Activated CD4-positive, alpha-beta T cell treated with anti-CD3 and anti-CD28 coated beads, Interleukin-2, amount 50 U/mL, for 24 hours (primary cell): ENCODE data around the gene RGS9.
A peak's percentile ranks its signal among the peaks of the same experiment; 100 is the strongest.
"Not testable (repeated sequence)": the region's sequence is repeated elsewhere in the genome, so short reads cannot be mapped to it uniquely, and the experiment has no call there.

ENCODE experiments used
- DNase-seq, 2 donors: peaks; one replicate each; pipeline ENCODE4 v3.0.0-alpha.2; 2020; ENCODE audit warnings: low read depth in 1 of 2, low spot score in 1 of 2

RGS9 gene

GRCh38 chr17:65180752-65181236 lies 43.6 kb downstream of the RGS9 start:
- not testable (repeated sequence) for DNase-seq

DNA sequence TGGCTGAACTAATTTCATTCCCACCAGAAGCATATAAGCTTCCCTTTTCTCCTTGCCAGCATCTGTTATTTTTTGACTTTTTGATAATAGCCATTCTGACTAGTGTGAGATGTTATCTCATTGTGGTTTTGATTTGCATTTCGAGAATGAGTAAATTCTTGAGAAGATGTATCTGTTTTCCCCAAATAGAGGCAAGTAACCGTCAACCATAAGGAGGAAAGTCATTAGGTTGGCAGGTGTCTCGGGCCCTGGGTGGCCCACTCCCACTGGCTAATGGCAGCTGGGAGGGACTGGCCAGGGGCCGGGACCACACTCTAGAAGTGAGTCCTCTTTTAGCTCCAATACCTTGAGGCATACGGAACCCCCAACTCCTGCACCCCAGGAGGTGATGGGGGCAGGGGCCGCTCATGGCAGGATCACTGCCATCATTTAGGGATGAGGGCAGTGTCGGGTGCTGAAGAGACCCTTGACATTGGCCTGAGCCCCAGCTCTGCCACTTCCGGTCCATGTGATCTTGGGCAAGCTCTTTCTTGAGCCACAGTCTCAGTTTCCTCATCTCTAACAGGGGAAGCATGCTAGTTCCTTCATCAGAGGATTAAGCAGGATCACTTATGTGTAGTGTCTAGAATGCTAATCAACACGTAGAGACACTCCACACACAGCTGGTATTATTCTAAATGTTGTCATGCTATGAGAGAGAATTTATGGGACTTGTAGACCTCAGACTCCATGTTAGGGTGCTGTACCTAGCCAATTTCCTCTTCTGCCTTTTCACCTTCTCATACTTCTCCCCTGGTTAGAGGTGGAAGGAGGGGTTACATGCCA lies 44.3 kb downstream of the RGS9 start:
- peak; percentile 11 to 27 for DNase-seq

- DNase-seq, result no peak
Observed at GRCh38 chr17:65182233-65182632, 45.1 kb downstream of the RGS9 start.

DNA sequence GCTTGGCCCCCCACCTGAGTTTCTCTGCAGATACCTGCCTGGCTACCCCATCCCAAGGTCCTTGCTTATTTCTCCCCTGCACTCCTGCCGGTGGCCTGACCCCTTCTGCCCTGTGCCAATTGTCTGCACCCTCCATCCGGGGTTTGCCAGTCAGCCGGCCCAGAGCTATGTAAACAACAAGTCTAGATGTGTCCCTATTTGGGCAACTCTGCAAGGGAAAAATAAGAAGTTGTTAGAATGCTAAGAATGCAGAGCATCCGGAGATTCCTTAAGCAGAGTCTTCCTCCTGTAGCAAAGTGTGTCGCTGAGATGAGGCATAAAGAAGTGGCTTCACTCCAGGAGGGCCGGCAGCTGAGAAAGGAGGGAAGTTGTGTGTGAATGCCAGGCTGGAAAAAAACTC lies 46.6 kb downstream of the RGS9 start:
- DNase-seq, result no peak

DNA sequence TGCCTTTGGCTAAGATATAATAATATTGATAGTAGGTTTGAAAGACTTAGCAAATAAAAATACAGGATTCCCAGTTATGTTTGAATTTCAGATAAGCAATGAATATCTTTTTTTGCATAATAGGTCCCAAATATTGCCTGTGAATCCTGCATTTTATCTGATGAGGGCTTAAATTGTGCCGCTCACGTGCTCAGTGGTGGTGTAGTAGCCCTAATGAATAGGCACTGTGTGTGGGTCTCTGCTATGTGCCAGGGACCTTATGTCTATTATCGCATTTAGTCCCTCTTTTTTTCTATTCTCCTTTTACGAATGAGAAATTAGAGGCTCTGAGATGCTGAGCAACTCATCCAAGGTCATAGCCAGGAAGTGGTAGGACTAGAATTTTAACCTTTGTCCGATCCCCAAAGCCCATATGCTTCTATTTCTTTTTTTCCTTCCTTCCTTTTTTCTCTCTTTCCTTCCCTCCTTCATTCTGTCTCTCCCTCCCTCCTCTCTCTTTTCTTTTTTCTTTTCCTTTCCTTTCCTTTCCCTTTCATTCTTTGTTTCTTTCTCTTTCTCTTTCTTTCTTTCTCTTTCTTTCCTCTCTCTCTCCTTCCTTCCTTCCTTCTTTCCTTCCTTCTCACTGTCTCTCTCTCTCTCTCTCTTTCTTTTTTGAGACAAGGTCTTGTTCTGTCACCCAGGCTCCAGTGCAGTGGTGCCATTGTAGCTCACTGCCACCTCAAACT lies 47.2 kb downstream of the RGS9 start:
- no peak for DNase-seq

DNA sequence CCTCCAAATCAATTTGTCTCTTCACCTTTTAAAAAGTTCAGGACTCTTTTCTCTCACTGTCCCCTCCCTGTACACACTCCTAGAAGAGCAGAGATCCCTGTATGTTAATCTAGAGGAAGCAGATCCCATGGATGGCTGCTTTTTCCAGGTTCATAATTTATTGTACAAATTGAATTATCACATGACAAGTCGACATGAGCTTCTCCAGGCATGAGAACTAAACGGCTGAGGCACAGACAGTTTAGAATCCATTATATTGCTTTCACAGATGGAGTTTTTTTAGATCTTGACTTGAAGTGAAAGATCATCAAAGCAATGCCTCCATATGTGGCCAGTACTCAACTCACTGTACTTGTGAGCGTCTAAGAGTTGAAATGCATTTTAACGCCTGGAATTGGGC lies 47.9 kb downstream of the RGS9 start:
- DNase-seq, result no peak

DNA sequence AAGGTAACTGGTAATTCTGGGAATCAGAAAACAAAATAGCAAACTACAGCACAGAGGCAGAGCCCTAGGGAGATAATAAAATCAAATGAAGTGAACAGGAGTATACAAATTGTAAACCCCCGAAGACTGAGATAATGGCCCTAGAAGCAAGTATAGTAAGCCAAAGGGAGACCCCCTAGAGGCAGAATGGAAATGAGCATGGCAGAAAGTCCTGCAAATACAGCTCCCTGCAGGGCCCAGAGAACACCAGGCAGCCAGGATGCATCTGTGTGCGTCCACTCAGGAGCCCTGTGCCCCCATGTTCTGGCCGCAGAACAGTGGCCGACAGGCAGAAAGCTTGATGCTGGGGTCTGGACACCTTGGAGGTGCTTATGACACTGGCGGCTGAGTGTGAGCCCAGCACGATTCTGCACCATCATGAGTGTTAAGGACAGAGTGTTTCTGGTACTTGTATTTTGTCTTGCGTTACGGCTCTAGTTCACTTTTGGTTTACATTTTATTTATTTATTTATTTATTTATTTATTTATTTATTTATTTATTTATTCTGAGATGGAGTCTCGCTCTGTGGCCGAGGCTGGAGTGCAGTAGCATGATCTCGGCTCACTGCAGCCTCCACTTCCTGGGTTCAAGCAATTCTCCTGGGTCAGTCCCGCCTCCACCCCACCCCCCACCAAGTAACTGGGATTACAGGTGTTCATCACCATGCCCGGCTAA lies 48.7 kb downstream of the RGS9 start:
- no peak for DNase-seq

DNA sequence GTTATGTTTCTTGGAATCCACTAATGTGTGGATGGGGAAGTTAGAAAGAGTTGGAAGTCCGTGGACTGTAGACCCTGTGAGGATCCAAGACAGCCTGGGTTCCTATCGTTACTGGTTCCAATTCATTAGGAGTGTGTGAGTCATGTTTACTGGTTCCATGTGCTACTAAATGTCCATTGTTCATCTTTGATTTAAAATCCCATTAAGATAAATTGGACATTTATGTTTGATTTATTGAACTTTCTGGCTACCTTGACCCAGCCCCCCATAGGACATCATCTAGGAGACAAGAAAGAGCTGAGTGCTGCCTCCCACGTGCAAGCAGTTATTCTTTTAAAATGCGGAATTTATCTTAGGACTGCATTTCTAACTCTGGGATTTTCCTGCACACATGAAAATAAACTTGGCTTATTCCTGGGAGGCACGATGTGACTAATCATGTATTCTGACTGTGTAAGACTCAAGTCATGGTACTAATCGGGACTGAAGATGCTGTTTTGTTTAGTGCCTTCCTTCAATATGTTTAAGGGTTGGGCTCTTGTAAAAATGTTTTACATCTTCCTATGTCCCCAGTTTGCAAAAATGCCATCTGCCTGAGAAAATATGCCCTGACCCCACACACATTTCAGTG lies 53.4 kb downstream of the RGS9 start:
- no peak for DNase-seq

DNA sequence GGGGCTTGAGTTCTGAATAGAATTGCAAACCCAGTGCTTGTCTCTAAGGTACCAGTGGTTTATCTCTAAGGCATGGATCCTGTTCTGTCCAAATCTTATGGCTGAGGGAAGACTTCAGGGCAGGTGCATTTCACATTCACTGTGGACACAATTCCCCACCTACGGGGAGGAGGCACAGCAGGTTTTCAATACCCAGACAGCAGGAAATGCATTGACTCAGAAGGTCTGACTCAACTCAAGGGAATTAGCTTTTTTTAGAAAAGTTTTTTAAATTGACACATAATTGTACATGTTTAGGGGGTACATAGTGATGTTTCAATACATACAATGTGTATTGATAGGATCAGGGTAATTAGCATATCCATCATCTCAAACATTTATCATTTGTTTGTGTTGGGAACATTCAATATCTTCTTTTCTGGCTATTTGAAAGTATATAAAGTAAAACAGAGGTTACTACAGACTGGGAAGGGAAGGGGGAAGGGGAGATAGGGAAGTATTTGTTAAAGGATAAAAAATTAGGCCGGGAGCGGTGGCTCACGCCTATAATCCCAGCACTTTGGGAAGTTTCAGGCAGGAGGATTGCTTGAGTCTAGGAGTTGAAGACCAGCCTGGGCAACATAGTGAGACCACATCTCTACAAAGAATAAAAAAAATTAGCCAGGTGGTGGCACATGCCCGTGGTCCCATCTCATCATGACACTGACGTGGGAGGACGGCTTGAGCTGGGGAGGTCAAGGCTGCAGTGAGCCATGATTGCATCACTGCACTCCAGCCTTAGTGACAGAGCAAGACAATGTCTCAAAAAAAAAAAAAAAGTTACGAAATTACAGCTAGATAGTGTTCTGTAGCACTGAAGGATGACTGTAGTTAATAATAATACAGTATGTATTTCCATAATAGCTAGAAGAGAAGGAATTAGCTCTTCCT lies 54.9 kb downstream of the RGS9 start:
- no peak for DNase-seq

DNA sequence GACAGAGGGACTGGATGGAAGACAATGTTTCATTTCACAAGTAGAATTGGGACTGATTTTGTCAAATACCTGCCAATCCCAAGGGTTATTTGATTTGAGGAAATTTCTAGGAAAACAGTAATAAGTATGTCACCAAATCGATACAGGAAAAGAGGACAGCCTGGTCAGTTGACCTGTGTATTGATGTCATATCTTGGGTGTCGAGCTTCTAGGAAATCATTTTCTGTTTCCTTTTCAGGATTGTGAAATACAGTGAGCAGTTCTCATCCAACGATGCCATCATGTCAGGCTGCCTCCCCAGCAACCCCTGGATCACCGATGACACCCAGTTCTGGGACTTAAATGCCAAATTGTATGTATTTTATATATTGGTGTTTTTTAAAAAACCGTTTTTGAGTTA lies 56.1 kb downstream of the RGS9 start:
- DNase-seq, result no peak

GRCh38 chr17:65193716-65194293 lies 56.6 kb downstream of the RGS9 start:
- DNase-seq, result no peak

DNA sequence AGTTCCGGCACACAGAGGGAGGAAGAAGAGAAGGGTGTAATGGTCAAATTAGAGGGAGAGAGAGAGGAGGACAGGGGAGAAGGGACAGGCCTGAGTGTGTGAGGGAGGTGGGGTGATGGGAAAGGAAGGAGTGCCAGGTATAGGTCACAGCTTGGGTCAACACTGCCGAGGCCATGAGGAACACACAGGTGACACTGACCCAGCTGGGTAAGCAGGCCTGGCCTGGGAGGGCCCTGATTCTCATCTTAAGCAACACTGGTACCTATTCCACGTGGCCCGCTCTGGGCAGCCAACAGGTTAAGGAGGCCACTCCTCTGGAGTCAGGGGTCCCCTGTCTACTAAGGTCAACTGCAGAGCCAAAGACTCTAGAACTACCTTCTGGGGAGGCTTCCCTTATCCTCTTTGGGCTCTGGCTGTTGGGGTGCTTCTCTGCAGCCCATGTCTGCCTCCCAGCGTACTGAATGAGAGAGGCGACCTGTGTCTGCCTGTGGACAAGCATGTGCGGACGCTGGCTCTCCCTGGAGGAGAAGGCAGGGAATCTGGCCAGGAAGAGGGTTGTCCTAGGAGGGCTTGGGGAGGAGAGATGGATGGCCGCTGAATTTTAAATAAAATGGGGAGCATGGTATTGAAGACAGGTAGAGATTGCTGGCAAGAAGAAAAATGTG lies 57.6 kb downstream of the RGS9 start:
- no peak for DNase-seq

DNA sequence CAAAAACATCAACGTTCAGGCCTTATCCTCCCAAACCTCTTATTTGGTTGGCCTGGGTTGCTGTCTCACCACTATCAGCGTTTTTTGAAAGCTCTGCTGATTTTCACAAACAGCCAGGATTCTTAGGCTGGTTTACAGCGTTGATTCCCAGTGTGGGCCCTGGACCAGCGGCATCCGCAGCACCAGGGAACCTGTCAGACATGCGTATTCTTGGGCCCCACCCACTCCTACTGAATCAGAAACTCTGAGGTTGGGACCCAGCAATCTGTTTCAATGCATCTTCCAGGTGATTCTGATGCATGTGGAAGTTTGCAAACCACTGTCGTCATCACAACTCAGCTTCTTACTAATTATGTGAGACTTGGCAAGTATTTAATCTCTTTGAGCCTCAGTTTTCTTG lies 58.5 kb downstream of the RGS9 start:
- no peak for DNase-seq

- no peak for DNase-seq
Observed at GRCh38 chr17:65196617-65197016, 59.4 kb downstream of the RGS9 start.

DNA sequence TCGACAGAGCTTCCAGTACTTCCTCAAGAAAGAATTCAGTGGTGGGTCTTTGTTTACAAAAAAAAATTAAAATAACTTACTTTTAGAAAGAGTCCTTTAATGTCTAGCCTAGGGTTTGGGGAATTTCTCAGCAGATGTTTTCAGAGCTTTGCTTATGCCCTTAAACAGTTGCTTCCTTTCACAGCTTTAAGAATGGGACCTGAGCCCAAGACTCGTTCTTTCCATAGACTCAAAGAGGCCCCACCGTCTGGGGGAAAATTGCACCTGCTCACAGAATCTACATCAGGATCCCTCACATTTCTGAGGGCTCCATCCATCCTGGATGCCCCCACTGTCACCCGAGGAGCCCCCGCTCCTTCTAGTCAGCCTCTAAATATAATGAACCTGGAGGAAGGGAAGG lies 60.0 kb downstream of the RGS9 start:
- DNase-seq, result no peak

DNA sequence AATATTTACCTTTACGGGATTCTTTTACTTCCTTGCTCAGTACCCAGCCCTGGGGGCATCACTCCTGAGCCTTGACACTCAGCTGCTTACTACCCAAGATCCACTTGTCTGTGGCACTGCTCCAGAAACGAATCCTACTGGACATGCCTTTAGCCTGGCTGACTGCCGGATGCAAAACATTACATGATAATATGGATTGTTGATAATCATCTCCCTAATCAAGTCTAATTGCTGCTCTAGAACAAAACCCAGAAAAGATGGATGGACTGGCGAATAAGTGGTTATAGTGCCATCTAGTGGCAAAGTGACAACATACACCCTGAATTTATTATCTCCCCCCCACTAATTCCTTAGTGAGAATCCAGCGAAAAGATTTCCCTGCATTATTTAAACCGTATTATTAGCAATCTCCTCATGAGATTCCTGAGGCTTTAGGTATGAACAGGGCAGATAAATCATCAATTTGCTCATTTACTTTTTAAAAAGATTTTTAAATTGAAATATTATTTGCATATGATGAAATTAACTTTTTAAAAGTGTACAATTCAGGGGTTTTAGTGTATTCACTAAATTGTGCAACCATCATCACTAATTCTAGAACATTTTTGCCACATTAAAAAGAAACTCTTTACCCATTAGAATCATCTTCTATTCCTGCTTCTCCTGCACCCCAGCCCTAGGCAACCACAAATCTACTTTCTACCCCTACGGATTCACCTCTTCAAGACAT lies 61.6 kb downstream of the RGS9 start:
- no peak for DNase-seq

- no peak for DNase-seq
Observed at GRCh38 chr17:65201331-65201730, 64.2 kb downstream of the RGS9 start.

DNA sequence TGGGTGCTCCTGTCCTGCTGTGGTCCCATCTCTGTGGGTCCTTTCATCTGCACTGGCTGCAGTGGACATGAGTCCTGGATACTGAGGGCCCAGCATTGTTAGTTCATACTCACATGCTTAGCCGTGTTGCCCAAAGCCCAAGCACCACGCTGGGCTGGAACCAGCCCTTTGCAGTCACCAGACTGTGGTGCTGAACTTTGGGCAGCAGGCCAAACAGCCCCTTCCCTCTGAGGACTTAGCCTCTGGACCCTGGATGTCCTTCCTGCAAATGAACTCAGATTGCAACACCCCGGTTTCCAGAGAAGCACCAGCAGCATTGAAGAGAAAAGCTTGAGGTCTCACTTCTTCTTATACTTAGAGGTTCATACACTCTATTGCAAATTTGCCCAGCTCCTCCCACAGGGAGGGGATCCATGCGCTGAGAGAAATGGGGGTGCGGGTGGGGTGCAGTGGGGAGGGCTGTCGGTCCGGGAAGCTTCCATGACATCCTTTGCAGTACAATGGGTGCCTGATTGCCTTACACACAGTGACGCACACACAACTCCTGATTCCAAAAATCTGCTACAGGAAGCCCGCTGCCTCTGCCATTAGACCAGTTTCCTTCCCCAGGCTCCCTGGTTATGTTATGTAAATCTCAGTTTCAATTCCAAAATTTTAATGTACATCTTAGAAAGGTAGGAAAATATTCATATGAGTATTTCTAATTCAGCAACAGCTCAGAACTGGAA lies 65.8 kb downstream of the RGS9 start:
- DNase-seq, result no peak
